ENCODE measurements around the gene PAGR1.
A peak's percentile ranks its signal among the peaks of the same experiment; 100 is the strongest.
"Not testable (repeated sequence)": the region's sequence is repeated elsewhere in the genome, so short reads cannot be mapped to it uniquely, and the experiment has no call there.

PAGR1 gene

GRCh38 chr16:29815793-29816693 is at the start of gene PAGR1:
TSS of gene PAGR1 (plus strand) at chr16:29816152. CDS start at chr16:29816526, 374 bp downstream.
- peak within 1 kb of the TSS; percentile 61 for H2AFZ ChIP-seq (ENCODE audit: low read length, unreplicated experiment)
- peaks cover 23% of the 10 kb centered on the region for H3K4me1 ChIP-seq (ENCODE audit: control insufficient read depth, insufficient read depth, low read length, unreplicated experiment)
- no peaks in the 10 kb centered on the region for H3K27me3 ChIP-seq (ENCODE audit: insufficient read depth, low read length)
- H3K79me2 ChIP-seq (ENCODE audit: control insufficient read depth, insufficient read depth, low read length, unreplicated experiment), result peaks cover 37% of the 10 kb centered on the region
- peak within 1 kb of the TSS; percentile 87 for H3K4me3 ChIP-seq (ENCODE audit: low read depth, low read length)
- H3K36me3 ChIP-seq (ENCODE audit: insufficient read depth, low read length), result no peaks in the 10 kb centered on the region
- H3K27ac ChIP-seq (ENCODE audit: low read depth, low read length), result peak within 1 kb of the TSS; percentile 63

- Histone ChIP-seq H3K27me3 (ENCODE audit: insufficient read depth, low read length) (no peaks in the 10 kb centered on the region), H3K36me3 (ENCODE audit: insufficient read depth, low read length) (no peaks in the 10 kb centered on the region), H3K79me2 (ENCODE audit: control insufficient read depth, insufficient read depth, low read length, unreplicated experiment) (no peaks in the 10 kb centered on the region), H3K4me3 (ENCODE audit: low read depth, low read length) (no peak overlapping the region), H2AFZ (ENCODE audit: low read length, unreplicated experiment) (no peak overlapping the region), H3K27ac (ENCODE audit: low read depth, low read length) (no peak overlapping the region), H3K4me1 (ENCODE audit: control insufficient read depth, insufficient read depth, low read length, unreplicated experiment) (no peaks in the 10 kb centered on the region)
These were observed 49.4 kb upstream of the PAGR1 start for GRCh38 chr16:29766571-29766970.

- Histone ChIP-seq H3K4me1 (ENCODE audit: control insufficient read depth, insufficient read depth, low read length, unreplicated experiment) (no peaks in the 10 kb centered on the region), H3K36me3 (ENCODE audit: insufficient read depth, low read length) (no peaks in the 10 kb centered on the region), H3K4me3 (ENCODE audit: low read depth, low read length) (no peak overlapping the region), H3K79me2 (ENCODE audit: control insufficient read depth, insufficient read depth, low read length, unreplicated experiment) (no peaks in the 10 kb centered on the region), H3K27me3 (ENCODE audit: insufficient read depth, low read length) (no peaks in the 10 kb centered on the region), H3K27ac (ENCODE audit: low read depth, low read length) (no peak overlapping the region), H2AFZ (ENCODE audit: low read length, unreplicated experiment) (no peak overlapping the region)
These were observed 48.9 kb upstream of the PAGR1 start for GRCh38 chr16:29767062-29767461.

- Histone ChIP-seq H3K4me1 (ENCODE audit: control insufficient read depth, insufficient read depth, low read length, unreplicated experiment) (no peaks in the 10 kb centered on the region), H3K27ac (ENCODE audit: low read depth, low read length) (no peak overlapping the region), H3K4me3 (ENCODE audit: low read depth, low read length) (no peak overlapping the region), H3K79me2 (ENCODE audit: control insufficient read depth, insufficient read depth, low read length, unreplicated experiment) (no peaks in the 10 kb centered on the region), H3K36me3 (ENCODE audit: insufficient read depth, low read length) (no peaks in the 10 kb centered on the region), H3K27me3 (ENCODE audit: insufficient read depth, low read length) (no peaks in the 10 kb centered on the region), H2AFZ (ENCODE audit: low read length, unreplicated experiment) (no peak overlapping the region)
These were observed 46.4 kb upstream of the PAGR1 start for GRCh38 chr16:29769507-29769906.

- Histone ChIP-seq H3K4me3 (ENCODE audit: low read depth, low read length) (no peak overlapping the region), H3K27me3 (ENCODE audit: insufficient read depth, low read length) (no peaks in the 10 kb centered on the region), H3K36me3 (ENCODE audit: insufficient read depth, low read length) (no peaks in the 10 kb centered on the region), H3K27ac (ENCODE audit: low read depth, low read length) (no peak overlapping the region), H3K79me2 (ENCODE audit: control insufficient read depth, insufficient read depth, low read length, unreplicated experiment) (no peaks in the 10 kb centered on the region), H3K4me1 (ENCODE audit: control insufficient read depth, insufficient read depth, low read length, unreplicated experiment) (no peaks in the 10 kb centered on the region), H2AFZ (ENCODE audit: low read length, unreplicated experiment) (no peak overlapping the region)
These were observed 45.6 kb upstream of the PAGR1 start for GRCh38 chr16:29770250-29770929.

GRCh38 chr16:29772330-29772729 is 43.6 kb upstream of the PAGR1 start:
- not testable (repeated sequence) for H2AFZ ChIP-seq (ENCODE audit: low read length, unreplicated experiment); H3K4me3 ChIP-seq (ENCODE audit: low read depth, low read length); H3K27ac ChIP-seq (ENCODE audit: low read depth, low read length); H3K36me3 ChIP-seq (ENCODE audit: insufficient read depth, low read length); H3K79me2 ChIP-seq (ENCODE audit: control insufficient read depth, insufficient read depth, low read length, unreplicated experiment); H3K27me3 ChIP-seq (ENCODE audit: insufficient read depth, low read length); H3K4me1 ChIP-seq (ENCODE audit: control insufficient read depth, insufficient read depth, low read length, unreplicated experiment)

GRCh38 chr16:29774730-29775129 is 41.2 kb upstream of the PAGR1 start:
- no peaks in the 10 kb centered on the region for H3K79me2 ChIP-seq (ENCODE audit: control insufficient read depth, insufficient read depth, low read length, unreplicated experiment)
- H2AFZ ChIP-seq (ENCODE audit: low read length, unreplicated experiment), result no peak overlapping the region
- no peak overlapping the region for H3K27ac ChIP-seq (ENCODE audit: low read depth, low read length)
- peaks cover 2% of the 10 kb centered on the region for H3K4me1 ChIP-seq (ENCODE audit: control insufficient read depth, insufficient read depth, low read length, unreplicated experiment)
- H3K36me3 ChIP-seq (ENCODE audit: insufficient read depth, low read length), result no peaks in the 10 kb centered on the region
- peaks cover 17% of the 10 kb centered on the region for H3K27me3 ChIP-seq (ENCODE audit: insufficient read depth, low read length)
- no peak overlapping the region for H3K4me3 ChIP-seq (ENCODE audit: low read depth, low read length)

GRCh38 chr16:29775742-29776408 is 40.1 kb upstream of the PAGR1 start:
- H3K27ac ChIP-seq (ENCODE audit: low read depth, low read length), result no peak overlapping the region
- H3K27me3 ChIP-seq (ENCODE audit: insufficient read depth, low read length), result peaks cover 27% of the 10 kb centered on the region
- no peak overlapping the region for H3K4me3 ChIP-seq (ENCODE audit: low read depth, low read length)
- peaks cover 2% of the 10 kb centered on the region for H3K4me1 ChIP-seq (ENCODE audit: control insufficient read depth, insufficient read depth, low read length, unreplicated experiment)
- H2AFZ ChIP-seq (ENCODE audit: low read length, unreplicated experiment), result no peak overlapping the region
- no peaks in the 10 kb centered on the region for H3K36me3 ChIP-seq (ENCODE audit: insufficient read depth, low read length)
- no peaks in the 10 kb centered on the region for H3K79me2 ChIP-seq (ENCODE audit: control insufficient read depth, insufficient read depth, low read length, unreplicated experiment)

- Histone ChIP-seq H3K36me3 (ENCODE audit: insufficient read depth, low read length) (no peaks in the 10 kb centered on the region), H3K79me2 (ENCODE audit: control insufficient read depth, insufficient read depth, low read length, unreplicated experiment) (no peaks in the 10 kb centered on the region), H3K4me3 (ENCODE audit: low read depth, low read length) (no peak within 1 kb of the TSS), H3K4me1 (ENCODE audit: control insufficient read depth, insufficient read depth, low read length, unreplicated experiment) (peaks cover 2% of the 10 kb centered on the region), H2AFZ (ENCODE audit: low read length, unreplicated experiment) (no peak within 1 kb of the TSS), H3K27me3 (ENCODE audit: insufficient read depth, low read length) (peaks cover 41% of the 10 kb centered on the region), H3K27ac (ENCODE audit: low read depth, low read length) (no peak within 1 kb of the TSS)
These were observed 38.2 kb upstream of the PAGR1 start, which contains the start of gene ZG16 for GRCh38 chr16:29777576-29778350. TSS of gene ZG16 (plus strand) at chr16:29778256. CDS start at chr16:29779267, 1,011 bp downstream.

GRCh38 chr16:29779474-29779873 is 36.5 kb upstream of the PAGR1 start:
- no peaks in the 10 kb centered on the region for H3K79me2 ChIP-seq (ENCODE audit: control insufficient read depth, insufficient read depth, low read length, unreplicated experiment)
- no peaks in the 10 kb centered on the region for H3K36me3 ChIP-seq (ENCODE audit: insufficient read depth, low read length)
- no peak overlapping the region for H3K27ac ChIP-seq (ENCODE audit: low read depth, low read length)
- H2AFZ ChIP-seq (ENCODE audit: low read length, unreplicated experiment), result no peak overlapping the region
- peaks cover 2% of the 10 kb centered on the region for H3K4me1 ChIP-seq (ENCODE audit: control insufficient read depth, insufficient read depth, low read length, unreplicated experiment)
- H3K27me3 ChIP-seq (ENCODE audit: insufficient read depth, low read length), result peaks cover 41% of the 10 kb centered on the region
- no peak overlapping the region for H3K4me3 ChIP-seq (ENCODE audit: low read depth, low read length)

Data from ACC112 (cell line).